Endothelial cell (in vitro differentiated cells): ENCODE results near the gene COL19A1. TPM values are rescaled to one million over a fixed set of nuclear protein-coding genes. Genes with fewer than 3 reads are reported as not detected.
A peak's percentile ranks its signal among the peaks of the same experiment; 100 is the strongest.

Source experiments
- DNase-seq: peaks from one replicate; pipeline ENCODE4 v3.0.0; 2021; ENCODE audit warnings: low spot score
- H3K27ac Mint-ChIP-seq: one replicate; pipeline ENCODE4 v1.8.0; 2021; ENCODE audit warnings: mixed read lengths, inconsistent platforms; ENCODE audit not compliant: unreplicated experiment
- H3K27me3 Mint-ChIP-seq: one replicate; pipeline ENCODE4 v1.8.0; 2021; ENCODE audit warnings: mild to moderate bottlenecking, moderate library complexity, mixed read lengths, inconsistent platforms; ENCODE audit not compliant: unreplicated experiment
- H3K36me3 Mint-ChIP-seq: one replicate; pipeline ENCODE4 v1.8.0; 2021; ENCODE audit warnings: mild to moderate bottlenecking, low read depth, mixed read lengths, inconsistent platforms; ENCODE audit not compliant: unreplicated experiment
- H3K4me1 Mint-ChIP-seq: one replicate; pipeline ENCODE4 v1.8.0; 2021; ENCODE audit warnings: mild to moderate bottlenecking, mixed read lengths, inconsistent platforms; ENCODE audit not compliant: unreplicated experiment
- H3K4me3 Mint-ChIP-seq: one replicate; pipeline ENCODE4 v1.8.0; 2021; ENCODE audit warnings: mild to moderate bottlenecking, mixed read lengths, inconsistent platforms; ENCODE audit not compliant: unreplicated experiment
- H3K9me3 Mint-ChIP-seq: one replicate; pipeline ENCODE4 v1.8.0; 2021; ENCODE audit warnings: mixed read lengths, inconsistent platforms; ENCODE audit not compliant: unreplicated experiment
- total RNA-seq: library from RNA; stranded (reverse); fragmentation: NEBNext Ultra II Directional; extraction: Animal tissue kit (Norgen Biotek cat#: 25700); gene quantifications from one replicate; pipeline ENCODE4 v1.2.1, GENCODE V29; 2021; ENCODE audit not compliant: unreplicated experiment
- TF ChIP-seq, protein P1 (sequence below): fragments of 200-600 bp; sonication (generic); IDR thresholded peaks from one replicate; pipeline ENCODE4 v1.5.0; 2021; ENCODE audit warnings: antibody characterized with exemption; ENCODE audit not compliant: unreplicated experiment

COL19A1 gene
- total RNA-seq, 1 donor from 2014 or later, result 0.33 TPM

DNA sequence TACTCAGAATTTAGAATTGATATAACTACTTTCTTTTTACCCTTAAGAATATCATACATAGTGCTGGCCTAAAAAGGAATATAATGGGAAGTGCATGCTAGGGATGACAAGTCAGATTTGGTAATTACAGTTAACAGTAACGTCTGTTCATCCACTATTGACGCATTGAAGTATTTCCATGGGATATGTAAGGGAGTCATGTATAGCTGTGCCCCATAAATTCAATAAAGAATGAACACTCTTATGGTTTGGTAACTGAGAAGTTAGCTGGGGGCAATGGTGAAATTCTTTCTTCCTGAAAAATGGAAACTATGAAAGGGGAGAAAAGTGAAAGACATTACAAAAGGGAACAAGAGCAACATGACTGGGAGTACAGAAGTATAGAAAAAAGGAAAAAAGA, 2.6 kb upstream of the COL19A1 start:
- no peak overlapping the region for H3K4me3 Mint-ChIP-seq
- no peak for DNase-seq
- peaks cover 12% of the 10 kb centered on the region for H3K4me1 Mint-ChIP-seq
- H3K27ac Mint-ChIP-seq, result no peak overlapping the region
- H3K27me3 Mint-ChIP-seq, result peaks cover 6% of the 10 kb centered on the region
- TF ChIP-seq, protein P1, sequence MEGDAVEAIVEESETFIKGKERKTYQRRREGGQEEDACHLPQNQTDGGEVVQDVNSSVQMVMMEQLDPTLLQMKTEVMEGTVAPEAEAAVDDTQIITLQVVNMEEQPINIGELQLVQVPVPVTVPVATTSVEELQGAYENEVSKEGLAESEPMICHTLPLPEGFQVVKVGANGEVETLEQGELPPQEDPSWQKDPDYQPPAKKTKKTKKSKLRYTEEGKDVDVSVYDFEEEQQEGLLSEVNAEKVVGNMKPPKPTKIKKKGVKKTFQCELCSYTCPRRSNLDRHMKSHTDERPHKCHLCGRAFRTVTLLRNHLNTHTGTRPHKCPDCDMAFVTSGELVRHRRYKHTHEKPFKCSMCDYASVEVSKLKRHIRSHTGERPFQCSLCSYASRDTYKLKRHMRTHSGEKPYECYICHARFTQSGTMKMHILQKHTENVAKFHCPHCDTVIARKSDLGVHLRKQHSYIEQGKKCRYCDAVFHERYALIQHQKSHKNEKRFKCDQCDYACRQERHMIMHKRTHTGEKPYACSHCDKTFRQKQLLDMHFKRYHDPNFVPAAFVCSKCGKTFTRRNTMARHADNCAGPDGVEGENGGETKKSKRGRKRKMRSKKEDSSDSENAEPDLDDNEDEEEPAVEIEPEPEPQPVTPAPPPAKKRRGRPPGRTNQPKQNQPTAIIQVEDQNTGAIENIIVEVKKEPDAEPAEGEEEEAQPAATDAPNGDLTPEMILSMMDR, result no peak
- no peaks in the 10 kb centered on the region for H3K36me3 Mint-ChIP-seq
- H3K9me3 Mint-ChIP-seq, result no peaks in the 10 kb centered on the region

DNA sequence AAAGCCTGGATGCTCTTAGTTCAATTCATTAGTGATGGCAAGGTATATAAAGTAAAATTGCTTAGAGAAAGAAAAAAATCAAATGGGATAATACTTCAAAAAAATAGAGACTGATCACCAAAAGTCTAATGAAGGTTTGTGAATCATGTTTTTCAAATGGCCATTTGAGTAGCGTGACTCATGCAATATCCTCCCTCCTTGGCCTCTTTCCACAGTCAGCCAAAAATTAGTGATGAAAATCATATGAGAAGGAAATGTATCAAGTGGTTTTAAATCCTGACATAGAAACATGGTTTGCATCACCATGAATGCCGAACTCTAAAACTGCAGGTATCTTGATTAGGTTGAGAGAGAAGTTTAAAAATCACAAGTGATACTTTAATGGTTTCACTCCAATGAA, 1.2 kb upstream of the COL19A1 start:
- Mint-ChIP-seq H3K27ac (no peak overlapping the region), H3K27me3 (peaks cover 6% of the 10 kb centered on the region), H3K4me3 (no peak overlapping the region), H3K9me3 (no peaks in the 10 kb centered on the region), H3K36me3 (no peaks in the 10 kb centered on the region), H3K4me1 (peaks cover 12% of the 10 kb centered on the region)
- no peak for DNase-seq
- TF ChIP-seq, protein P1, result no peak

DNA sequence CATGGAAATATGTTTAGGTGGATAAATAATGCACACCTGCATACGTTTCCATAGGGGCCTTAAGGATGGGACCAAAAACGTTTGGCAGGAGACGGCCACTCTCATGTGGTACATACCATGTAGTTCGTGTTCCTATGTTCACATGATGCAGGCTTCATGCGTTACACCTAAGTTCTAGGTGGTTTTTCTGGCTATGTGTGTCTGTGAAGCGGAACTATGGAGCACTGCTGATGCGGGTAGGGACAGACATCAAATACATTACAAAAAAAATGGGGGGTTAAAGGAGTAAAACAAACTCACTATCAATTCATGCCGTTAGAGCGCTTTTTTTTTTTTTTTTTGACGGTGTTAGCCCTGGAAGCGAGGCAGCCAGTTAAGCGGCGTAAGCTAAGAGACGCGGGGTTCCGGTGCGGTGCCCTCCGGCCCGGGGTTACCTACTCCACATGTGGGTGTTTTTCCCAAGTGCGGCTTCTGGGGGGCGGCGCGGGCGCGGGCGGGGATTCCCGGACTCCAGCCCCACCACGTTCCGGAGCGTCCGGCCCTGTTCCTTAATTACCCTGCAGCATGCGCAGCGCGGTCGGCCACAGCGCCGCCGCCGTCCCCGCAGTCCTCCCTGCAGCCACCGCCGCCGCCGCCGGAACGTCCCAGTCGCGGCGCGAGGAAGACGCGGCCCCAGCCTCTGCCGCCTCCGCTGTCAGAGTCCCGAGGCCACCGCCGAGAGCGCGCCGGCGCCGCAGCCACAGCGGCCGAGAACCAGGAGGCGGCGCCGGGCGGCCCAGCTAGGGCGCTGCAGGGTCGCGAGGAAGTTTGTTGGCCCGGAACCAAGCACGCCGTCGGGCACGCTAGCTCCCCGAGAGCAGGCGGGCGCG, 648 bp downstream of the COL19A1 start:
- Mint-ChIP-seq H3K9me3 (no peaks in the 10 kb centered on the region), H3K36me3 (no peaks in the 10 kb centered on the region), H3K27me3 (peaks cover 6% of the 10 kb centered on the region), H3K4me3 (peak overlapping the region; percentile 86), H3K27ac (no peak overlapping the region), H3K4me1 (peaks cover 7% of the 10 kb centered on the region)
- peak; percentile 74 for DNase-seq
- TF ChIP-seq, protein P1, result no peak

DNA sequence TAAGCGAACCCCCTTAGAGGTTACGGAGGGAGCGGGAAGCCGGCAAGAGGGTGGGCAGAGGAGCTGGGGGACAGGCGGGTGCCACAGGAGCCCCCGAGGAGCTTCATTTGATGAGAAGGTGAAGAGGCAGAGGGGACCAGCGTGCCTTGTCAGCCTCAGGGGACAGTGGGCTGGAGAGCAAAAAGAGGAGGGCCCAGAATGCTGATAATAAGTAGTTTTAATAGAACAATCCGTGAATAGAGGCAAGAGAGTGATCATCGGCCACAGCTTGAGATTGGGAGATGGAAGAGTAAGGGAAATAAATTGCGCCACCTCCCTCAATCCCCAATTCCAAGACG, 1.3 kb downstream of the COL19A1 start:
- H3K4me1 Mint-ChIP-seq, result peaks cover 6% of the 10 kb centered on the region
- TF ChIP-seq, protein P1, result no peak
- no peaks in the 10 kb centered on the region for H3K9me3 Mint-ChIP-seq
- H3K36me3 Mint-ChIP-seq, result no peaks in the 10 kb centered on the region
- H3K27me3 Mint-ChIP-seq, result peaks cover 6% of the 10 kb centered on the region
- DNase-seq, result no peak
- no peak overlapping the region for H3K27ac Mint-ChIP-seq
- peak overlapping the region; percentile 80 for H3K4me3 Mint-ChIP-seq

DNA sequence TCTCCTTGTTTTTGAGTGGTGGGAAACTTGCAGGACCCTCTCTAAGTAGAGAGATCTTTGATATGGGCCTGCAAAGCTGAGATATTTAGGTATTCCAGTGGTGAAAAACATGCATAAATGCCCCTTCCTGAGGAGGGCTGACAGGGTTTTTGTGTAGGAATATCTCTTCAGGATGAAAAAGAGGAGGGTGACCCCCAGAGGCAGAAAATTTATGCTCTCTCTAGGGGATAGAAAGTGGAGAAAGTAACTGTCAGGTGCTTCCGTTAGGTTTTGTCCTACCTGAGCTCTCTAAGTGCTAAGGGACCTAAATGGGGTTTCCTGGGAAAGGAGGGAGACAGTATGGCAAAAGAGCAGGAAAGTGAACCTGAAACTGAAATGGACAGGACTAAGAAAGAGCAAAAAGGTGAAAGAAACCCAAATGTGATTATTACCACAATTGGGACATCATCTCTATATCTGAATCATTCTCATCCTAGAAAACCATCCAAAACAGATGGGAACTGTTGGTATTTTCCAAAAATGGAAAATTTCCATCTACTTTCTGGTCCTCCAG, 2.0 kb downstream of the COL19A1 start:
- Mint-ChIP-seq H3K27me3 (peaks cover 6% of the 10 kb centered on the region), H3K4me3 (no peak overlapping the region), H3K4me1 (peaks cover 6% of the 10 kb centered on the region), H3K36me3 (no peaks in the 10 kb centered on the region), H3K27ac (no peak overlapping the region), H3K9me3 (no peaks in the 10 kb centered on the region)
- no peak for DNase-seq
- TF ChIP-seq, protein P1, result no peak
